Heart left ventricle (tissue), 13 donors: ENCODE data around the gene ERO1A.

Source experiments
- CTCF ChIP-seq, 12 donors: fragments of 200-600 bp; sonication (generic) in 4 of 12; IDR thresholded peaks; one replicate each; pipeline versions ENCODE4 v1.5.0 to v1.8.0; 2018 to 2022; ENCODE audit warnings: antibody characterized with exemption in 12 of 12, mild to moderate bottlenecking in 5 of 12
- POLR2A ChIP-seq, 2 donors: fragments of 450-650 bp; IDR thresholded peaks; one replicate each; pipeline ENCODE4 v1.6.1; 2017; ENCODE audit warnings: antibody characterized with exemption in 2 of 2, mild to moderate bottlenecking in 2 of 2, moderate library complexity in 2 of 2
- donor health status: ischemic (EF 13 %, LVEDD 7.1; RV severe dilation, severe dysfunction).
- donor health status: DM: no; HTN: yes; CAD: no.
- donor health status: DM: no; HTN: no; CAD: no.
- donor health status: ischemic (EF 25% LVEDD 6.9; RV normal size, moderate dysfunction).
- donor health status: ischemic (EF 25% LVEDD 5.7; RV mildly dilated, moderate dysfunction).
- donor health status: ischemic (EF 35%, LVEDD 5.7; RV mildly dilated, moderate dysfunction).
- donor health status: nonischemic (EF 11% LVEDD 7.7; RV severe dilation, severe dysfunction).
- donor health status: DM: yes; HTN: yes; CAD: no.
- donor health status: PGD.
- donor health status: ischemic (EF 29% LVEDD 5.4; RV normal size, mild dysfunction).
- donor health status: nonischemic (EF 23%, LVEDD 6.1; RV moderate dilation, normal function).

- TF ChIP-seq CTCF (IDR thresholded peaks at IDR 0.05): no peak
- TF ChIP-seq POLR2A (IDR thresholded peaks at IDR 0.05): no peak
Measured at GRCh38 chr14:52729585-52729924, 34.2 kb upstream of the ERO1A start.
